AG04450 (cell line): ENCODE results near the gene UCN2. TPM values are rescaled to one million over a fixed set of nuclear protein-coding genes. Genes with fewer than 3 reads are reported as not detected.
"Not testable (repeated sequence)": the region's sequence is repeated elsewhere in the genome, so short reads cannot be mapped to it uniquely, and the experiment has no call there.

ENCODE experiments used
- CTCF ChIA-PET: fragments of 300-600, 350-600 bp; formaldehyde crosslinking; extraction: SDS; loops from one replicate; lab custom pipeline; 2022; ENCODE audit warnings: antibody characterized with exemption, inconsistent platforms; lab: Charles Lee
- POLR2A ChIA-PET: fragments of 350-600 bp; formaldehyde crosslinking; extraction: SDS; loops from one replicate; lab custom pipeline; 2021; ENCODE audit warnings: antibody characterized with exemption, inconsistent platforms; lab: Yijun Ruan, JAX
- DNase-seq: peaks from one replicate; pipeline ENCODE4 v3.0.0-alpha.2; 2011; ENCODE audit warnings: low read depth, low spot score
- H3K27ac ChIP-seq: one replicate; pipeline ENCODE4 v1.5.1; 2012; ENCODE audit warnings: low read depth, low read length, control low read depth
- H3K27me3 ChIP-seq: one replicate; pipeline ENCODE4 v1.6.0; 2012; ENCODE audit warnings: low read length; ENCODE audit not compliant: control insufficient read depth, insufficient read depth
- H3K4me3 ChIP-seq: 2 replicates; pipeline ENCODE4 v1.5.1; 2011; ENCODE audit warnings: mild to moderate bottlenecking, low read depth, low read length, control low read depth
- H3K9me3 ChIP-seq: 2 replicates; pipeline ENCODE4 v1.5.1; 2012; ENCODE audit warnings: low read length; ENCODE audit not compliant: control insufficient read depth, insufficient read depth
- polyA plus RNA-seq: library from polyadenylated mRNA; depleted of rRNA; stranded (reverse); fragments of >200 nt; gene quantifications from 2 replicates; pipeline ENCODE4 v1.2.3, GENCODE V29; 2011
- TF ChIP-seq, protein P1 (sequence below): IDR thresholded peaks from 2 replicates; pipeline ENCODE4 v1.5.1; 2011; ENCODE audit warnings: low read depth, low read length, control low read depth, inconsistent platforms

UCN2 gene
- polyA plus RNA-seq, 1 experiment, result 1.2 TPM

DNA sequence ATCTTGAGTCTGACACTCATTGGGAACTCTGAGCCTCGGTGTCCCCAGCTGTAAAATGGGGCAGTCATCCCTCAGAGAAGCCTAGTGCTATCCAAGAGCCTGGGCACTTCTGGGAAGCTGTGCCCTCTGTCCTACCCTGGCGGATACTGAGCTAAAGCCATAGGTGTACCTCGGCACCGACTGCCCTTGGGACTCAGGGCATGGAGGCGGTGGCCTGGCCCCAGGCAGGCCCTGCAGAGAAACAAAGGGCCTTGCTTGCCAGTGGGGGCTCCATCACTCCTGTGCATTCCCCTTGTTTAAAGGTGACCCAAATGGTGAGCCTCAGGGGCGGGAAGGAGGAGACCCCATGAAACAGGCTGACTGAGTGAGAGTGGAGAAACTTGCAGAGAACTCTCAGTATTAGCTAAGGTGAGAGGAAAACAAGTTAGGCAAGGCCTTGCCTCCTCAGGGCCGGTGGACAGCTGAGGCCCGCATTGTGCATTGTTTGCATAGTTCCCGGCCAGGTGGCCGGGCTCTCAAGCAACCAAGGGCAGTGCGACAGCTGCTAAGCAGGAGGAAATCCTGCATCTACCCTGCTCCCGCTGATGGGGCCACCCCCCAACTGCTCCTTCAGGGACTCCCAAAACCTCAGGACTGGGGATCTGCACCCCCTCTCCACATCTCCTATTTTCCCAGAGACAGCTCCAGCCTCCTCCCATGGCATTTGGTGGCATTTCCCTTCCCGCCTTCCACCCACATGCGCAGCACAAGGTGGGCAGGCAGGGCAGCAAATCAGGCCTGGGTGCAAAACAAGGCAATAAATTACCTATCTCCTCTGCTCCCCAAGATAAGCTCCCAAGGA, 11.2 kb downstream of the UCN2 start:
- Histone ChIP-seq H3K4me3 (no peak overlapping the region), H3K9me3 (no peaks in the 10 kb centered on the region), H3K27ac (no peak overlapping the region), H3K27me3 (no peaks in the 10 kb centered on the region)
- CTCF ChIA-PET, result interaction anchor here (1.3 to 2.1 kb wide), 3 partner anchors 87 to 152 kb away, joined by 3 to 9 read pairs (median 3); a partner anchor contains a TSS
- no peak for DNase-seq
- POLR2A ChIA-PET, result interaction anchor here (0.9 kb wide), 1 partner anchor 9 kb away, joined by 4 read pairs; no protein-coding TSS in a partner anchor
- TF ChIP-seq, protein P1, sequence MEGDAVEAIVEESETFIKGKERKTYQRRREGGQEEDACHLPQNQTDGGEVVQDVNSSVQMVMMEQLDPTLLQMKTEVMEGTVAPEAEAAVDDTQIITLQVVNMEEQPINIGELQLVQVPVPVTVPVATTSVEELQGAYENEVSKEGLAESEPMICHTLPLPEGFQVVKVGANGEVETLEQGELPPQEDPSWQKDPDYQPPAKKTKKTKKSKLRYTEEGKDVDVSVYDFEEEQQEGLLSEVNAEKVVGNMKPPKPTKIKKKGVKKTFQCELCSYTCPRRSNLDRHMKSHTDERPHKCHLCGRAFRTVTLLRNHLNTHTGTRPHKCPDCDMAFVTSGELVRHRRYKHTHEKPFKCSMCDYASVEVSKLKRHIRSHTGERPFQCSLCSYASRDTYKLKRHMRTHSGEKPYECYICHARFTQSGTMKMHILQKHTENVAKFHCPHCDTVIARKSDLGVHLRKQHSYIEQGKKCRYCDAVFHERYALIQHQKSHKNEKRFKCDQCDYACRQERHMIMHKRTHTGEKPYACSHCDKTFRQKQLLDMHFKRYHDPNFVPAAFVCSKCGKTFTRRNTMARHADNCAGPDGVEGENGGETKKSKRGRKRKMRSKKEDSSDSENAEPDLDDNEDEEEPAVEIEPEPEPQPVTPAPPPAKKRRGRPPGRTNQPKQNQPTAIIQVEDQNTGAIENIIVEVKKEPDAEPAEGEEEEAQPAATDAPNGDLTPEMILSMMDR, result no peak

DNA sequence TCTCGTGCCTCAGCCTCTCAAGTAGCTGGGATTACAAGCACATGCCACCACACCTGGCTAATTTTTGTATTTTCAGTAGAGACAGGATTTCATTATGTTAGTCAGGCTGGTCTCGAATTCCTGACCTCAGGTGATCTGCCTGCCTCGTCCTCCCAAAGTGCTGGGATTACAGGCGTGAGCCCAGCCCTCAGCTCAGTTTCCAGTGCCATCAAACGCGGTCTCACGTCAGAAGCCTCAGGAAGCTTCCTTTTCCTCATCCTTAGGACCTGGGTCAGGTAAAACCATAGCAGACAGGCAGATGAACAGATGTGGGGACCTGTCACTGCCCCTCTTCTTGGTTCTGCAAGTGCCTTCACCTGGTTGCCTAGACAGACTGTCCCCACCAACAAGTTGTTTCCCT, 11.9 kb downstream of the UCN2 start:
- H3K27me3 ChIP-seq, H3K9me3 ChIP-seq, H3K4me3 ChIP-seq, DNase-seq, H3K27ac ChIP-seq: not testable (repeated sequence)
- ChIA-PET CTCF (interaction anchor here (0.6 to 2.1 kb wide), 3 partner anchors 74 to 151 kb away, joined by 3 to 9 read pairs (median 3); no protein-coding TSS in a partner anchor), POLR2A (interaction anchor here (0.9 kb wide), 1 partner anchor 9 kb away, joined by 4 read pairs; no protein-coding TSS in a partner anchor)

DNA sequence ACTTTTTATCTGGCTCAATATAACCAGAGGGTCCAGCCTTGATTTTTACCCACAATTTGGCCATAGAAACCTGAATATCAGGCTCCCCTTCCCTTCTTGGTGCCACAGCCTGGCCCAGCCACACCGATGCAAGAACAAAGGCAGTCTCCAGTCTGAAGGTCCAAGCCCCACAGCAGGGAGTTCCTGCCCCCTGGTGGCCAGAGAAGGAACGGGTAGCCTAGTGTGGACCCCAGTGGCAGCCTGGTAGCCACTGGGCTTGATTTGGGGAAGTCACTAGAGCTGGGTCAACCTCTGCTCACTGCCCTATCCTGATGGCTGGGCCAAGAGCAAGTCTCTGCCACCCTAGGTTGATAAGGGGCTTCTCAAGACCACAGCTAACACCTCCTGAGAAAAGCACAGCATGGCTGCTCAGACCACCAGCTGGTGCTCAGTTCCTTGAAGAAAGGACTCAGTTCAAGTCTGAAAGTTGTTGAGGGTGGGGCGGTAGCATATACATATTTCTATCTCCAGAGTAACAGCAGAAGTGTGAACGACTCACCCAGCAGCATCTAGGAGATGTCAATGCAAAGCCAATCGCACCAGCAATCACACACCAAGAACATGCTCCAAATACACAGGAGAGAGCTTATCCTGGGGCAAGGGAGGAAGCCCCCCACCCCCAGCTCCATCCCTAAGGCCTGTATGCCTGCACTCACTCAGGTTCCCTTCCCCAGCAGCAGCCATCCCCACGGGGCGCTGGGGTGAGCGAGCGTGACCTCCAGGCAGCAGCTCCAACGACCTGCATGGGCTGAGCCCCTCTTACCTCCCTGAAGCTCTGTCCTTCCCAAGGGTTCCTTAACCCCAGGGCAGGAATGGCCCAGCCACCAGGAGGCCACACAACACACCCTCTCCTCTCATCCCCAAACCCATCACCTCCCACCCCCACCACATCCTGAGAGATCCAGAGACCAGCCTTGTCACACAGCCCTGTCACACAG, 14.6 kb downstream of the UCN2 start:
- no peaks in the 10 kb centered on the region for H3K27me3 ChIP-seq
- H3K4me3 ChIP-seq, result no peak overlapping the region
- CTCF ChIA-PET, result interaction anchor here (0.5 to 2.9 kb wide), 23 partner anchors 9 to 354 kb away, joined by 3 to 20 read pairs (median 4); partner anchors contain the start of genes CCDC51 and TMA7
- POLR2A ChIA-PET, result interaction anchor here (1.0 to 1.4 kb wide), 3 partner anchors 11 to 83 kb away, joined by 3 to 6 read pairs (median 3); a partner anchor contains a TSS
- TF ChIP-seq, protein P1, result peak; percentile 97
- DNase-seq, result no peak
- H3K27ac ChIP-seq, result no peak overlapping the region
- H3K9me3 ChIP-seq, result no peaks in the 10 kb centered on the region

DNA sequence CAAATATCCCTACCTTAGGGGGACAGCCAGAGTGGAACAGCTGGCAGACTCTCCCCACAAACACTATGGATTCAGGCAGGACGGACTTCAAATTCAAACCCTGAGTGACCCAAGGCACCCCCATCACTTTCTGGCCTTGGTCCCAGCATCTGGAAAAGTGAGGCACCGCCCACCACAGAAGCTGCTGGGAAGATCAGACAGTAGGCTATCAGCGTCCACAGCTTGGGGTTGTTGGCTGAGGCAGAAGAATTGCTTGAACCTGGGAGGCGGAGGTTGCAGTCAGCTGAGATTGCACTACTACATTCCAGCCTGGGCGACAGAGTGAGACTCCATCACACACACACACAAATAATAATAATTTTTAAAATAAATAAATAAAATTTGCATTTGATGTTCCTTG, 15.5 kb downstream of the UCN2 start:
- H3K4me3 ChIP-seq, result no peak overlapping the region
- TF ChIP-seq, protein P1, result no peak
- ChIA-PET POLR2A (no interaction called here), CTCF (interaction anchor here (0.9 to 2.9 kb wide), 6 partner anchors 10 to 112 kb away, joined by 3 to 20 read pairs (median 10); partner anchors contain the start of genes CCDC51 and TMA7)
- H3K27me3 ChIP-seq, result no peaks in the 10 kb centered on the region
- DNase-seq, result no peak
- no peaks in the 10 kb centered on the region for H3K9me3 ChIP-seq
- H3K27ac ChIP-seq, result no peak overlapping the region
